ENCODE measurements around the gene DAPK1. TPM values are rescaled to one million over a fixed set of nuclear protein-coding genes. Genes with fewer than 3 reads are reported as not detected.
A peak's percentile ranks its signal among the peaks of the same experiment; 100 is the strongest.

The DAPK1 gene
- polyA plus RNA-seq, 1 donor from 2014 or later: 45.0 TPM

DNA sequence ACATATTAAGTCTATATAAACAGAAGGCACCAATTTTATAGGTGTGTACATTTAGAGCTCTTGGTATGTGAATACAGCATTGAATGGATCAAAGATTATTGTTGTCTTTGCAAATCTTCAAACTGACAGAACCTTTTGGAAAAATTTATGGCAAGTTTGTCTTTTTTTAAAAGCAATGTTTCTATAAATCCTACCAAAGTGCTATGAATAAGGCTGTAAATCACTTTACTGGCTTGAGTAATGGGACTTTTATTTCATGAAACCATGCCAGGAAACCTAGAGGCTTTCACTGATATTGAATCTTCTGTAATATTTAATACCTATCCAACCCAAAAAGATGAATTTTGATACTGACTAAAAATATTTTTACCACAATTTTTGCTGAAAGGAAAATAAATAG is 7.4 kb upstream of the DAPK1 start:
- Histone ChIP-seq H3K9ac (ENCODE audit: low read length) (no peak overlapping the region), H3K27me3 (ENCODE audit: insufficient read depth, low read depth, low read length) (no peaks in the 10 kb centered on the region), H3K79me2 (replicated peaks; ENCODE audit: insufficient read depth, low read length) (no peaks in the 10 kb centered on the region), H3F3A (ENCODE audit: insufficient read depth, low read length, poor library complexity, severe bottlenecking) (no peaks in the 10 kb centered on the region), H4K20me1 (ENCODE audit: insufficient read depth) (no peaks in the 10 kb centered on the region), H3K9me2 (ENCODE audit: insufficient read depth, low read length) (no peaks in the 10 kb centered on the region), H3K36me3 (ENCODE audit: insufficient read depth, low read length) (no peaks in the 10 kb centered on the region), H3K27ac (ENCODE audit: low read length) (no peak overlapping the region), H3K4me3 (ENCODE audit: low read length) (no peak overlapping the region), H3K4me2 (ENCODE audit: low read length) (no peak overlapping the region), H2AFZ (ENCODE audit: low read depth, low read length) (no peak overlapping the region), H3K9me3 (ENCODE audit: low read length) (no peaks in the 10 kb centered on the region)
- TF ChIP-seq EP300 (conservative IDR thresholded peaks at IDR 0.05; ENCODE audit: poor library complexity, severe bottlenecking) (no peak), MXI1 (conservative IDR thresholded peaks at IDR 0.05; ENCODE audit: poor library complexity, severe bottlenecking) (no peak), POLR2AphosphoS5 (IDR thresholded peaks at IDR 0.05) (no peak), SMC3 (conservative IDR thresholded peaks at IDR 0.05; ENCODE audit: poor library complexity) (no peak), EZH2 (IDR thresholded peaks at IDR 0.05; ENCODE audit: borderline replicate concordance, insufficient read depth, low read length, poor library complexity, severe bottlenecking) (no peak), CTCF (IDR thresholded peaks at IDR 0.05; ENCODE audit: poor library complexity, severe bottlenecking) (no peak), RAD21 (conservative IDR thresholded peaks at IDR 0.05) (no peak), TAF1 (IDR thresholded peaks at IDR 0.05; ENCODE audit: low read depth) (no peak)
- TF ChIP-seq, protein P1, sequence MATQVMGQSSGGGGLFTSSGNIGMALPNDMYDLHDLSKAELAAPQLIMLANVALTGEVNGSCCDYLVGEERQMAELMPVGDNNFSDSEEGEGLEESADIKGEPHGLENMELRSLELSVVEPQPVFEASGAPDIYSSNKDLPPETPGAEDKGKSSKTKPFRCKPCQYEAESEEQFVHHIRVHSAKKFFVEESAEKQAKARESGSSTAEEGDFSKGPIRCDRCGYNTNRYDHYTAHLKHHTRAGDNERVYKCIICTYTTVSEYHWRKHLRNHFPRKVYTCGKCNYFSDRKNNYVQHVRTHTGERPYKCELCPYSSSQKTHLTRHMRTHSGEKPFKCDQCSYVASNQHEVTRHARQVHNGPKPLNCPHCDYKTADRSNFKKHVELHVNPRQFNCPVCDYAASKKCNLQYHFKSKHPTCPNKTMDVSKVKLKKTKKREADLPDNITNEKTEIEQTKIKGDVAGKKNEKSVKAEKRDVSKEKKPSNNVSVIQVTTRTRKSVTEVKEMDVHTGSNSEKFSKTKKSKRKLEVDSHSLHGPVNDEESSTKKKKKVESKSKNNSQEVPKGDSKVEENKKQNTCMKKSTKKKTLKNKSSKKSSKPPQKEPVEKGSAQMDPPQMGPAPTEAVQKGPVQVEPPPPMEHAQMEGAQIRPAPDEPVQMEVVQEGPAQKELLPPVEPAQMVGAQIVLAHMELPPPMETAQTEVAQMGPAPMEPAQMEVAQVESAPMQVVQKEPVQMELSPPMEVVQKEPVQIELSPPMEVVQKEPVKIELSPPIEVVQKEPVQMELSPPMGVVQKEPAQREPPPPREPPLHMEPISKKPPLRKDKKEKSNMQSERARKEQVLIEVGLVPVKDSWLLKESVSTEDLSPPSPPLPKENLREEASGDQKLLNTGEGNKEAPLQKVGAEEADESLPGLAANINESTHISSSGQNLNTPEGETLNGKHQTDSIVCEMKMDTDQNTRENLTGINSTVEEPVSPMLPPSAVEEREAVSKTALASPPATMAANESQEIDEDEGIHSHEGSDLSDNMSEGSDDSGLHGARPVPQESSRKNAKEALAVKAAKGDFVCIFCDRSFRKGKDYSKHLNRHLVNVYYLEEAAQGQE (IDR thresholded peaks at IDR 0.05; ENCODE audit: borderline replicate concordance): no peak

DNA sequence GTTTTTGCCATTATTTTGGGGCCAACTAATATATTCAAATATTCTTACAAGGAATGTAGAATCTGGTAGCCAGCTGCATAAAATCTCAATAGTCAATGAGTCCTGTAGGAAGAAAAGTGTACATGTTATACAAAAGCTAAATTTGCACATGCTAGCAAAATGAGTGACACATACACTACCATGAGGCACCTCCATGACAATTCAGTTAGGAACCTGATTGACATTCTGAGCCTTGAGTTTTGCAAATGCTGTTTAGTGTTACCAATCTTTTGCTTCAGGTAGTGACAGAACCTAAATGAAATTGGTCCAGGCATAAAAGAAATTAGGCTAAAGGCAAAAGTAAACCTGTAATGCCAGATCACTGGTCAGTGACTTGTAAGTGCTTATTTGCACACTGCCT is 6.8 kb upstream of the DAPK1 start:
- H3K4me2 ChIP-seq (ENCODE audit: low read length): peak overlapping the region; percentile 37
- no peak overlapping the region for H2AFZ ChIP-seq (ENCODE audit: low read depth, low read length)
- H3K9me2 ChIP-seq (ENCODE audit: insufficient read depth, low read length): no peaks in the 10 kb centered on the region
- no peak overlapping the region for H3K4me3 ChIP-seq (ENCODE audit: low read length)
- no peaks in the 10 kb centered on the region for H4K20me1 ChIP-seq (ENCODE audit: insufficient read depth)
- no peak overlapping the region for H3K27ac ChIP-seq (ENCODE audit: low read length)
- H3K27me3 ChIP-seq (ENCODE audit: insufficient read depth, low read depth, low read length): no peaks in the 10 kb centered on the region
- TF ChIP-seq SMC3 (conservative IDR thresholded peaks at IDR 0.05; ENCODE audit: poor library complexity): no peak
- peak; percentile 58 for TF ChIP-seq EP300 (conservative IDR thresholded peaks at IDR 0.05; ENCODE audit: poor library complexity, severe bottlenecking)
- TF ChIP-seq, protein P1 (IDR thresholded peaks at IDR 0.05; ENCODE audit: borderline replicate concordance): no peak
- TF ChIP-seq POLR2AphosphoS5 (IDR thresholded peaks at IDR 0.05): peak; percentile 36
- no peaks in the 10 kb centered on the region for H3F3A ChIP-seq (ENCODE audit: insufficient read depth, low read length, poor library complexity, severe bottlenecking)
- H3K9me3 ChIP-seq (ENCODE audit: low read length): no peaks in the 10 kb centered on the region
- H3K9ac ChIP-seq (ENCODE audit: low read length): no peak overlapping the region
- no peaks in the 10 kb centered on the region for H3K36me3 ChIP-seq (ENCODE audit: insufficient read depth, low read length)
- H3K79me2 ChIP-seq (replicated peaks; ENCODE audit: insufficient read depth, low read length): no peaks in the 10 kb centered on the region
